GM19239 (cell line): ENCODE measurements around the gene NIT1.

Experiments
- DNase-seq: peaks from one replicate; pipeline ENCODE4 v3.0.0; 2011; ENCODE audit warnings: low spot score; ENCODE audit not compliant: insufficient read length
- FAIRE-seq: peaks from 2 replicates; lab custom pipeline; 2011; peaks lifted over from hg19 to GRCh38; lab: Jason Lieb, UNC

NIT1 gene

GRCh38 chr1:161168906-161169305 lies 51.0 kb downstream of the NIT1 start:
- no peak for DNase-seq
- FAIRE-seq, result no peak
